AG08395 (cell line): Measurements from ENCODE around the gene ADPRH.

Source experiments
- DNase-seq: peaks from one replicate; pipeline ENCODE4 v3.0.0; 2012; ENCODE audit warnings: mixed read lengths, low spot score

Gene ADPRH

DNA sequence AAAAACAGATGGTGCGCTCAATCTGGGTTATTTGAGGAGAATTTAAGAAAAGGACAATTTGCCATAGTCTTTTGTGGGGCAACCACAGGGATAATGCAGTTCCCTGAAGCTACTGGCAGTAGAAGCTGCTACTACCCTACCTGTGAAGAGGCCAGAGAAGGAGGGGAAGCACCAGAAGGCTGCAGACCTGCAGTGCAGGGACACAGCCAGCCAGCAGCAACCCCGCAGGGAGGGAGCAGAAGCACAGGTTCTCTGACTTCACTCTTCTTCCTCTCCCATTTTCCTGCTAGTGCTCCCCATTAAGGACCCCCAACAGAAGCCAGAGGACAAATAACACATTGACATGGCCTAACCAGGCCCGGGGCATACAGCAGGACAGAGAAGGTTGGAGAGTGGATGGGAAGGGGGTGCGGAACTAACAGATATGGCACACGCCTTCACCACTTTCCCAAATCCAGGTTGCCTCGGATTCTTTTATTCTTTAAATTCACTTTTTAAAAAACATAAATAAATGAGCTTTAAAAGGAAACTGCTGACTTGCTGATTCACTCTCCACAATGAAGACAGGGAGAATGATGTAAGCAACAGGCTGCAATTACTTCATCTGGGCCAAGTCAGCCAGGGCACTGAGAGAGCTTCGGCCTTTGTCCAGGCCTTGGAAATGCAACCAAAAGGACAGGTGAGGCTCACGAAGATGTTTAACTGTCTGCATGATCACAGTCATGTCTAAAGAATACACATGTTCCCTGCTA is 51.0 kb downstream of the ADPRH start:
- peak; percentile 71 for DNase-seq

DNA sequence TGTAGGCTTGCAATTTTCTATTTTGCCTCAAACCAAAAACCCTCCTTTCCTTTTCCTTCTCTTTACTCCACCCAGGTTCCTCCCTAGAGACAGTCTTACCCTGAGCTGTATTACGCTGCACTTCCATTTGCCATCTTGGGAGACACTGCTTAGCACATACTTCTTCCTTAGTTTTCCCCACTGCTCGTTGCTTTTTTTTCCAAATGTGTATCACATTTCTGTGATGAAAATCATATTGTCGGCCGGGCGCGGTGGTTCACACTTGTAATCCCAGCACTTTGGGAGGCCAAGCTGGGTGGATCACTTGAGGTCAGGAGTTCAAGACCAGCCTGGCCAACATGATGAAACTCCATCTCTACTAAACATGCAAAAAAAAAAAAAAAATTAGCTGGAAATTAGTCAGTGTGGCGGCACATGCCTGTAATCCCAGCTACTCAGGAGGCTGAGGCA is 51.6 kb downstream of the ADPRH start:
- no peak for DNase-seq

DNA sequence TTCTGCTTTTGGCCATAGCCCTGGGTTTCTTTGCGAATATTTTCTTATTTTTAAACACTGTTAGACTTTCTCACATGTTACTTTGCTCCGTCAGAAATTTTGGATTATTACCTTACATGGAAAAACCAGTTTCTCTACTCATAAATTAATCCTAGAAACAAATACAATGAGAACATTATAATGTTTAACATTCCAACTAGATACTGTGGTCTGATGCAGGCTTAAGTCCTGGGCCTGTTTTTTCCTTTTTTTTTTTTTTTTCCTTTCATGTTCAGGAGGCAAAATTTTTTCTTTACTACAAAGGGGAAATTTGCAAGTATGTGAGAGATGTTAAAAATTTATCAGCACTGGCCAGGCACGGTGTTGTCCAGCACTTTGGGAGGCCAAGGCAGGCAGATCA is 52.2 kb downstream of the ADPRH start:
- DNase-seq = peak; percentile 24

DNA sequence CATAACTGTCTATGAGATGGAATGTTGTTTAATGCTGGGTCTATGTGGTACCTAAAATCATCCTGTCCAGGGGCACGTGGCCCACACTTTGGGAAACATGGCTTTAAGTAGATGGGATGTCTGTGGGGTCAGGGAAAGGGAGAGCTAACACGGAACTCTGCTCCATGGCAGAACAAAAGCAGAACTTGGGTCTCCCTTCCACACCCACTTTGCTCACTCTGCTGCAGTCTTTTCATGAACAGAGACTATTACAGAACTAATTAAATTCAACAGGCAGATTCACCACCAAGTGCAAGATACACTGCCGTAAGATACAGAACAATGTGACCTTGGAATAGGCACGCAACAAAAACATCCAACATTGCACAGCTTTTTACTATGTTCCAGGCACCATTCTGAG is 52.9 kb downstream of the ADPRH start:
- DNase-seq = no peak

DNA sequence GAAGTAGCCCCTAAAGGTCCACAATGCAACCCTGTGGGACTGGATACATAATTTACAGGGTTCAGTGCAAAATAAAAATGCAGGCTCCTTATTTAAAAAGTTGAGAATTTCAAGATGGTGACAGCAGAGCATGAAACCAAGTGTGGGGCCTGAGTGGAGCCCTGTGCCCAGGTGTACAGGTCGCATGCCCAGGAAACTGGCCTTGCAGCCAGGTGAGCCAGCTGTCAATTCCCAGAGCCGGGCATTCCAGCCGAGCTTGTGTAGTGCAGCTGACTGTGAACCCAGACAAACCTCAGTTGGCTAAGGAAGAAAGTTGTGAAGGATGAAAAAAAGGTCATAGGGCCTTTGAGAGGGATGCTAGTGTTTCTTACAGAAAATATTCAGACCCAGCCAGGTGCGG is 53.5 kb downstream of the ADPRH start:
- DNase-seq = no peak

DNA sequence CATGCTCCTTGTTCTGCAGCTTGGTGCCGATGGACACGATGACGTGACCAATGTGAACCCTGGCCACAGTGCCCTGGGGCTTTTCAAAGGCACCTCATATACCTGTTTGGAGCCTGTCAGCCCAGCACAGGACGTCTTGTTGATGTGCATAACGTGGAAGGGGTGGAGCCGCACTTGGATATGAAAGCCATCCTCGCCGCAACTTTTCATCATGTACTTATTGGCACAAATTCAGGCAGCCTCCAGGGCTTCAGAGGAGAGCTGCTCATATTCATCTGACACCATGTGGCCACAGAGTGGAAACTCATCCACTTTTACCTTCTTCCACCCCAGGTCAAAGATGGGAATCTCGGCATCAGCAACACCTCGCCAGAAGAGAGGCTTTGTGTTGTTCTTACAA is 56.4 kb downstream of the ADPRH start:
- DNase-seq = no peak

DNA sequence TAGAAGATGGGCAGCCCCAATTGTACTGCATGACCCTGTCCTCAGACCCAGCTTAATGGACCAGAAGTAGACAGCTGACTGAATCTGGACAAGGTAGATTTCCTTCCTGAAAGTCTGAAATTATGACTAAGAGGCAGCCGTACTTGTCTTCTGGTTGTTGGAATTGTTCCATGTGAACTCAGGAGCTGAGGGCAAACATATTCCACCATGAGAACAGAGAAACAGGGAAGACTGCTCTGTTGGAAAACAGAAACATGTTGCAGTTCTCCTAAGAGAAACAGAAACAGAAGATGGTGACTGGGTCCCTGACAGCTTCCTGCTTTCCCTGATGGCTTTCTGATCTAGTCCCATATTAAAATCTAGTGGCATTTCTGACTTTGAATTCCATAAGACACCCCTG is 57.0 kb downstream of the ADPRH start:
- no peak for DNase-seq

DNA sequence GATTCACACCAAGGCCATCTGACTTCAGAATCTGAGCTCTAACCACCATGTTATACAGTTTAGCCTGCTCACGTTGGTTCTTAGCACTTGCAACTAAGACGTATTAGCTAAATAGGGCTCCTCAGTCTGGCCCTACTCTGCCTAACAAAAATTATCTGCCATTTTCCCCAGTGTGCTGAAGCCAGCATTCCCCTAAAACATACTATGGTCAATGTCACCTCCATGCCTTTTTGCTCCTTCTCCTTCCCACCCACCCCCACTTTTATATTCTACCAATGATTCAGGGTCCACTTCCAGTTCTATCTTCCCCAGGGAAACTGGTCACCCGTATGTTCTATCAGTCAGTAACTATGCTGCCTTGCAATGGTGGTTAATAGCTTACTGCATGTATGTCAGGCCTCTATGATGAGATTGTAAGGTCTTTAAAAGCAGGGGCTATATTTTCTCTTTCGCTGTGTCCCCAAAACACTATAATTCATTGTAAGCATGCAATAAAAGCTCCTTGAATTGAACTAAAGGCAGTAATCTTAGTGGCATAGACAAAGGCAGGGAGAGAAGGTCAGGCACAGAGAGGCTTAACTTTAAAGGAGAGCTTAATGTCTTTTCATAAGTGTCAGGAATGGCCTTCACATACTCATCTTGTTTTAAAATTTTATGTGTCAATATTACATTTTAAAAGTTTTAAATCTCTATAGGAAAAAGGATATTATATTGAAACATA is 57.8 kb downstream of the ADPRH start:
- no peak for DNase-seq

DNA sequence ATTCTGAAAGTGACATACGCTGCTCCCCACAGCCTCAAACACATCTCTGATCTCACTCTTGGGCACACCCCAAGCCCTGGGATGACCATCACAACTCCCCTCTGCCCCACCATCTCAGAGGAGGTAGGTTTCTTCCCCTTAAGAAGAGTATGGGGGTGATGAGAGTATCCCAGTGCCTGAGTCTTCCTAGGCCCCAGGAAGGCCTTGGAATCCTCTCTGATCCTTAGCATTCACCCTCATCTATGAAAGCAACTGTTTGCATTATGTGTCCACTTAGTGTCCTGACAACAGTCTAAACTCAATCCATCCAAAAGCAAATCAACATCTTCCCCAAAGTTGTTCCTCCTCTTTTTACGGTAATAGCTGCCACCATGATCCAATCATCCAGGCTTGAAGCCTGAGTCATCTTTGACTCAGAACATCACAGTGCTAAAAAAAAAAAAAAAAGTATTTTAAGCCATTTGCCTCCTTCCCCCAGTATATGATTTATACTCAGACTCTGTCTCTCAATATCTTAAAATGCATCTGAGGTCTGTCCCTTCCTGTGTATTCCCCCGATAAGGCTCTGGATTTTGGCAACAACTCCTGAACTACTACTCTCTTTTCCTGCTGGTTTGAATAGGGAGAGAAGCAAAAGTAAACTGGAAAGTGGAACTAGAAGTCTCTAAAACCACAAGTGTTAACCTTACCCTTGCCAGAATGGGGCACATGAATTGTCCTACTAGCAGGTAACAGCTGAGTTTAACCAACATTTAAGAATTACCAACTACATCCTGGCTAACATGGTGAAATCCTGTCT is 58.6 kb downstream of the ADPRH start:
- peak; percentile 88 for DNase-seq
